HL-60 (cell line): ENCODE data around the gene RAB3IP.
"Not testable (repeated sequence)": the region's sequence is repeated elsewhere in the genome, so short reads cannot be mapped to it uniquely, and the experiment has no call there.

ENCODE experiments used
- DNase-seq, 2 experiments: peaks; one replicate each; pipeline ENCODE4 v3.0.0-alpha.2; 2010 to 2020; ENCODE audit warnings: low read depth in 1 of 2, low spot score in 1 of 2
- H3K27ac ChIP-seq: fragments of 250-450 bp; sonication (Bioruptor Pico); replicated peaks from 2 replicates; pipeline ENCODE4 v1.5.1; 2020; ENCODE audit warnings: mild to moderate bottlenecking, moderate library complexity
- H3K27me3 ChIP-seq: fragments of 250-450 bp; sonication (Bioruptor Pico); 2 replicates; pipeline ENCODE4 v1.5.1; 2021; ENCODE audit warnings: mild to moderate bottlenecking, moderate library complexity; ENCODE audit not compliant: insufficient read depth, poor library complexity, severe bottlenecking
- H3K4me3 ChIP-seq: replicated peaks from 2 replicates; pipeline ENCODE4 v1.5.1; 2011; ENCODE audit warnings: mild to moderate bottlenecking, control low read depth, low read length; ENCODE audit not compliant: insufficient read depth
- GABPA ChIP-seq: IDR thresholded peaks from 2 replicates; pipeline ENCODE4 v1.6.1; 2012; ENCODE audit warnings: low read depth
- POLR2AphosphoS5 ChIP-seq: IDR thresholded peaks from 2 replicates; pipeline ENCODE4 v1.6.1; 2012; ENCODE audit warnings: low read depth
- REST ChIP-seq: IDR thresholded peaks from 2 replicates; pipeline ENCODE4 v1.6.1; 2012; ENCODE audit warnings: low read depth; ENCODE audit not compliant: insufficient replicate concordance
- SPI1 ChIP-seq: IDR thresholded peaks from 2 replicates; pipeline ENCODE4 v1.6.1; 2012; ENCODE audit warnings: low read depth, mild to moderate bottlenecking, borderline replicate concordance
- TF ChIP-seq, protein P1 (sequence below): IDR thresholded peaks from one replicate; pipeline ENCODE4 v1.5.1; 2011; ENCODE audit warnings: low read length, control low read depth, inconsistent platforms; ENCODE audit not compliant: insufficient read depth

RAB3IP gene

DNA sequence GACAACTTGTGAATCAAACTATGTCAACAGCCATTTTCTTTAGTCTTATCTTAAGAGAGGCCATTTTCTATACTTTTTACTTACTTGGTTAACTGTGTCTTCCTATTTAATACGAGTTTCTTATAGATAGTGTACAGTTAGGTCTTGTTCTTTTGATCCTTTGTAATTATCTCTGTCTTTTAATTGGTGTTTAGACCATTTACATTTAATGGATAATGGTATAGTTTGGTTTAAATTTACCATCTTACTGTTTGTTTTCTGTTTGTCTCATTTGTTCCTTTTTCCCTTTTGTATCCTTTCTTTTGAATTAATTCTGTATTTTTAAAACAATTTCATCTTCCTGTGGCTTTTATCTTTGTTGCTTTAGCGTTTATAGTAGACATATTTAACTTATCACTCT is 19.4 kb downstream of the RAB3IP start:
- H3K27me3 ChIP-seq = no peaks in the 10 kb centered on the region
- H3K27ac ChIP-seq = no peak overlapping the region
- TF ChIP-seq GABPA (no peak), SPI1 (no peak)
- no peak for DNase-seq
- H3K4me3 ChIP-seq = no peak overlapping the region

DNA sequence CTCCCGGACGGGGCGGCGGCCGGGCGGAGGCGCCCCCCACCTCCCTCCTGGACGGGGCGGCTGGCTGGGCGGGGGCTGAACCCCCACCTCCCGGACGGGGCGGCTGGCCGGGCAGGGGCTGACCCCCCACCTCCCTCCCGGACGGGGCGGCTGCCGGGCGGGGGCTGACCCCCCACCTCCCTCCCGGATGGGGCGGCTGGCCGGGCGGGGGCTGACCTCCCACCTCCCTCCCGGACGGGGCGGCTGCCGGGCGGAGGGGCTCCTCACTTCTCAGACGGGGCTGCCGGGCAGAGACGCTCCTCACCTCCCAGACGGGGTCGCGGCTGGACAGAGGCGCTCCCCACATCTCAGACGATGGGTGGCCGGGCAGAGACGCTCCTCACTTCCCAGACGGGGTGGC is 20.9 kb downstream of the RAB3IP start:
- H3K27me3 ChIP-seq, H3K27ac ChIP-seq: not testable (repeated sequence)

GRCh38 chr12:69765515-69765914 is 26.9 kb downstream of the RAB3IP start:
- no peak overlapping the region for H3K4me3 ChIP-seq
- no peaks in the 10 kb centered on the region for H3K27me3 ChIP-seq
- TF ChIP-seq, protein P1, sequence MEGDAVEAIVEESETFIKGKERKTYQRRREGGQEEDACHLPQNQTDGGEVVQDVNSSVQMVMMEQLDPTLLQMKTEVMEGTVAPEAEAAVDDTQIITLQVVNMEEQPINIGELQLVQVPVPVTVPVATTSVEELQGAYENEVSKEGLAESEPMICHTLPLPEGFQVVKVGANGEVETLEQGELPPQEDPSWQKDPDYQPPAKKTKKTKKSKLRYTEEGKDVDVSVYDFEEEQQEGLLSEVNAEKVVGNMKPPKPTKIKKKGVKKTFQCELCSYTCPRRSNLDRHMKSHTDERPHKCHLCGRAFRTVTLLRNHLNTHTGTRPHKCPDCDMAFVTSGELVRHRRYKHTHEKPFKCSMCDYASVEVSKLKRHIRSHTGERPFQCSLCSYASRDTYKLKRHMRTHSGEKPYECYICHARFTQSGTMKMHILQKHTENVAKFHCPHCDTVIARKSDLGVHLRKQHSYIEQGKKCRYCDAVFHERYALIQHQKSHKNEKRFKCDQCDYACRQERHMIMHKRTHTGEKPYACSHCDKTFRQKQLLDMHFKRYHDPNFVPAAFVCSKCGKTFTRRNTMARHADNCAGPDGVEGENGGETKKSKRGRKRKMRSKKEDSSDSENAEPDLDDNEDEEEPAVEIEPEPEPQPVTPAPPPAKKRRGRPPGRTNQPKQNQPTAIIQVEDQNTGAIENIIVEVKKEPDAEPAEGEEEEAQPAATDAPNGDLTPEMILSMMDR = no peak
- no peak for TF ChIP-seq POLR2AphosphoS5
- no peak for TF ChIP-seq SPI1
- no peak for TF ChIP-seq REST
- no peak for TF ChIP-seq GABPA
- no peak for DNase-seq
- no peak overlapping the region for H3K27ac ChIP-seq

More for the DNA sequence above, 20.9 kb downstream of the RAB3IP start:
- H3K4me3 ChIP-seq, DNase-seq: not testable (repeated sequence)

- no peak for TF ChIP-seq REST
- TF ChIP-seq POLR2AphosphoS5 = no peak
- TF ChIP-seq GABPA = no peak
- TF ChIP-seq, protein P1 = no peak
- TF ChIP-seq SPI1 = no peak
- no peaks in the 10 kb centered on the region for H3K27me3 ChIP-seq
- no peak overlapping the region for H3K4me3 ChIP-seq
- no peak overlapping the region for H3K27ac ChIP-seq
- DNase-seq = no peak
Observed at GRCh38 chr12:69766260-69766659, 27.6 kb downstream of the RAB3IP start.

GRCh38 chr12:69779928-69780327 is 41.3 kb downstream of the RAB3IP start:
- Histone ChIP-seq H3K27me3 (no peaks in the 10 kb centered on the region), H3K4me3 (no peak overlapping the region), H3K27ac (no peak overlapping the region)
- TF ChIP-seq, protein P1 = no peak
- no peak for TF ChIP-seq REST
- no peak for TF ChIP-seq GABPA
- TF ChIP-seq SPI1 = no peak
- TF ChIP-seq POLR2AphosphoS5 = no peak
- no peak for DNase-seq
